Activated CD8-positive, alpha-beta memory T cell treated with anti-CD3 and anti-CD28 coated beads for 4 hours (primary cell): ENCODE results near the gene CDK15.
"Not testable (repeated sequence)": the region's sequence is repeated elsewhere in the genome, so short reads cannot be mapped to it uniquely, and the experiment has no call there.

Source experiments
- DNase-seq, 2 donors: peaks; one replicate each; pipeline ENCODE4 v3.0.0-alpha.2; 2020; ENCODE audit warnings: low read depth in 2 of 2

The CDK15 gene

GRCh38 chr2:201830666-201831065, 24.3 kb downstream of the CDK15 start:
- no peak for DNase-seq

DNA sequence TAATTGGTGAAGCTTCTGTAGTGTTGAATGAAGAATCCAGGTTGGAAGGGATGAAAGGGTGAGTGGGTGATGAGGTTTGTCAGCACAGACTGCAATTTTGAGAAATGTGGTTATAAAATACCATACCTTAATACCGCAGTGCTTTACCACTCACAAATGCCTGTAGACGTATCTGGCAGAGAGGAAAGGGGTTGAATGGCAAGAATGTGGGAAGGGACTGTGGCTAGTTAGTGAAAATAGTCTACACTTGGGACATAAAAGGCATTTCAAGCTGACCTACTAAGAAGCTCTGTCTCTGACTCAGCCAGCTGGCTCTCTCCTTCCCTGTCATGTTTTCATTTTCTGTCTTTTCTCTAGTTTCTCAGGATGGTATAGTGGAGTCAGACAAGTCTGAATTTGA, 25.1 kb downstream of the CDK15 start:
- no peak for DNase-seq

DNA sequence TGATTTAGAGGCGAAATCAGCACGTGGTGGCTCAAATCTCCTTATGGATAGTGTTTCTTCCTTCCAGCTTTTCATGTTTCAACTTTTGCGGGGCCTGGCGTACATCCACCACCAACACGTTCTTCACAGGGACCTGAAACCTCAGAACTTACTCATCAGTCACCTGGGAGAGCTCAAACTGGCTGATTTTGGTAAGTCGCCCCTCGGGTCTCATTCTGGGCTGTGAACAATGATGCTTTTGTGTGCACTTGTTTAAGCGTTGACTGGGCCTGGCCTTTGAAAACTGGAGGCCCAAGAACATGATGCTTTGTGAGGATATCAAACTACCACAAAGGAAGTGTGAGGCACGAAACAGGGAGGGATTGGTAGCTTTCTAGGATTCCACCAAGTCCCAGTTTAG, 27.4 kb downstream of the CDK15 start:
- DNase-seq, result no peak

DNA sequence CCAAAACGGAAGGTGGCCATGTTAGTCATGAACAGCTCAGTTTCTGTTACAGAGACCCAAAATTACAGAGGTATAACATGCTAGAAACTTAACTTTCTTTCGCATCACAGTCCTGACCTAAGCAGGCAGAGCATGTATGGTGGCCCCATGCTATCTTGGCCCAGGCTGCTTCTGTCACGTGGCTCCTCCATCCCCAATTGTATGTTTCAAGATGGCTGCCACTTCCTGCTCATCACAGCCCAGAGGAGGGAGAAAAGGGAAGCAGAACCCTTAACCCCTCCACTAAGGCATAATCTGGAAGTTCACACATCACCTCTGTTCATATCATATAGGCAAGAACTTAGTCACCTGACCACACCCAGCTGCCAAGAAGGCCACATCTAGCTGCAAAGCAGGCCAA, 28.7 kb downstream of the CDK15 start:
- DNase-seq, result no peak

GRCh38 chr2:201837391-201837790, 31.1 kb downstream of the CDK15 start:
- DNase-seq, result no peak

- DNase-seq, result no peak
Measured at GRCh38 chr2:201837824-201838431, 31.6 kb downstream of the CDK15 start.

- DNase-seq, result no peak
Measured at GRCh38 chr2:201839727-201840126, 33.4 kb downstream of the CDK15 start.

GRCh38 chr2:201840726-201841125, 34.4 kb downstream of the CDK15 start:
- no peak for DNase-seq

DNA sequence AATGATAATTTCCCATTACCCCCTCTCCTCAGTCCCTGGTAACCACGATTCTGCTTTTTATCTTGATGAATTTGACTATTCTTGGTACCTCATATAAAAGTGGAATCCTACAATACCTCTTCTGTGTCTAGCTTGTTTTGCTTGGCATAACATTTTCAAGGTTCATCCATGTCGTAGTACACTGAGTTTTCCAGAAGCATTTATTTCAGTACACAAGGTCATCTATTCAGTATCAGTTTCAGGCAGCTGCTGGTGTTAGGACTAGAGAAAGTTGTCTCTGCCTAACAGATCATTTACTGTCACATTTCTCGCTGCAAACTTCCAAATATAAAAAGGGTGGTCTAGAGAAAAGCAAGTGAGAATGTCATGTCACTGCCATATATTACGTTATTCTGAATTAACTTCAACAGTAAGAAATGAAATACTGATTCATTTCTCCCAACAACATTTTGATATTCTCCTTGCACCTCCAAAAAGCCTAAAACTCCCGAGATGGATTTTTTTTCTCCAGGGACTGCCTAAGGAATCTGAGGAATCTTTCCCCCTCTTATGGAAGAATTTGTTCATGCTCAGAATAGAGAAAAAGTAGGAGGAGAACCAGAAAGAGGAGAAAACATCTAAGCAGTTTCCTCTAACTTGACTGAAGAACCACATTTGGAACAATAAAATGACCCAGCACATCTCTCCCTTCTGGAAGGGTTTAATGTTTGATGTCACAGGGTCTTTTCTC, 36.0 kb downstream of the CDK15 start:
- no peak for DNase-seq

GRCh38 chr2:201844922-201845321, 38.6 kb downstream of the CDK15 start:
- DNase-seq, result not testable (repeated sequence)

GRCh38 chr2:201847481-201847880, 41.1 kb downstream of the CDK15 start:
- DNase-seq, result no peak

DNA sequence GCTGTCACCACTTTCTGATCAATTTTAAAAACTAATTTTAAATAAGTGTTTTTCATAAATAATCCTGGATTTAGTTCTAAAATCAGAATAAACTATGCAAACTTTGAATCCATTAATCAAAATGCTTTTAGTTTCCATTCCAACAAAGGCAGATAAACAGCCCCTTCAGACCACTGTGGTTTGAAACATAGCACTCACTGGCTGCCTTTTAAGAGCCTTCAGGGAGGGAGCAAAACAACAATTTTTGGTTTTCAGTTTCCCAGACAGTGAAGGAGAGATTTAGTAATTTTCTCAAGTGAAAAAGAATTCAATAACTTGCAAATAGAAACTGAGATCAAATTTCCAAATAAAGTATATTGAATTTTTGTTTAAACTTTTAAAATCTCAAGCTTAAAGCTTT, 46.1 kb downstream of the CDK15 start:
- DNase-seq, result no peak

GRCh38 chr2:201852878-201853415, 46.6 kb downstream of the CDK15 start:
- no peak for DNase-seq

GRCh38 chr2:201854221-201854801, 48.0 kb downstream of the CDK15 start:
- DNase-seq, result no peak

GRCh38 chr2:201854841-201855240, 48.5 kb downstream of the CDK15 start:
- no peak for DNase-seq

- DNase-seq, result no peak
Measured at GRCh38 chr2:201855356-201855755, 49.0 kb downstream of the CDK15 start.

DNA sequence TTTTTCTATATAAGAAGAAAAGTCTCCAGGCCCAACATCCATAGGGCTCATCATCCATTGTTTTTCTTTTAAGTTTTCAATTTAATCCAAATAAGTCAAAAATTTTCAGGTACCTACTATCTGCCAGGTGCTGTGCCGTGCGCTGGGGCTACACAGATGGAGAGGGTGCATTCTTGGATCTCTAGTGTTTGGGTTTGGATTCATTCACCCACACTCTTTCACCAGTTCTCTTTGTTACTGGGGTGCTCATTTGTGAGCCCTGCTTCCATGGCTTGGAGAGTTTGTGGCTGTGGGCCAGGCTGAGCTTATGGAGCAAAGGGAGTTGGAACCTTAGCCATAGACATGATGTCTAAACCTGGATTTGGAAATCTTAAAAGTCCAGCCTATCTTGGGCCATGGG, 51.0 kb downstream of the CDK15 start:
- no peak for DNase-seq

DNA sequence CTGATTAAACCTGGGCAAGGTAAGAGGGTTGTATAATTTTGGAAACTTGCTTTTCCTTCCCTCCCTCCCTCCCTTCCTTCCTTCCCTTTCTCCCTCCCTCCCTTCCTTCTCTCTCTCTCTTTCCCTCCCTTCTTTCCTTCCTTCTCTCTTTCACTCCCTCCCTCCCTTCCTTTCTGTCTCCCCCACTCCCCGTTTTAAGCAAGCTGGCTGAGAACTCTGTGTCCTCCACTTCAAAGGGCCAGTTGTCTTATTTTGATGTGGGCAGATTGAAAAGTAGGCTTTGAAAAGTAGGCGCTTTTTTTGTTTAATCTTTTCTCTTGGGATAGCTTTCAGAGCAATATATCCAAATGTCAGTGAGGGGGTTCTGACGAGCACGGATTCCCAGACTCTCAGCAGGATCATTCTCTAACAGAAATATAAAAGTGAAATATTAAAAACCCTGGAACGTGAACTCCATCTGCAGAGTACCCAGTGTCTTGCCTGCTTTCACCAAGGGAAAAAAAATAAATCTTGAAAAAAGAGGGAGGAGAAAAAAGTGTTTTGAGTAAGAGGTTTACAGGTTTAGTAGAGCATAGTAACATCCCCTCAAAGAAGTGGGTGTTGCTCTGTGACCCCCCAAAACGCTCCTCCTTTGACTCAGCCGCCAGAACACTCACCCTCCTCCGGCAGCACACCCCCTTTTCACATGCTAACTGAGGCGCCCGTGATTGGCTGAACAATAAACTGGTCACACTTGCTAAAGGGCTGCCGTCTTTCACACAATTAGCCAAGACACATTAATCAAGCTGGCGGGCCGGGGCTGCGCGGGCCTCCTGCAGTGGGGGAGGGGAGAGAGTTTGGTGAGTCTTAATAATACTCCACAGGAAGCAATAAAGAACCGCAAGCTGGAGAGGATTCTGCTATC, 52.2 kb downstream of the CDK15 start:
- DNase-seq, result no peak

GRCh38 chr2:201859949-201860348, 53.6 kb downstream of the CDK15 start:
- no peak for DNase-seq

DNA sequence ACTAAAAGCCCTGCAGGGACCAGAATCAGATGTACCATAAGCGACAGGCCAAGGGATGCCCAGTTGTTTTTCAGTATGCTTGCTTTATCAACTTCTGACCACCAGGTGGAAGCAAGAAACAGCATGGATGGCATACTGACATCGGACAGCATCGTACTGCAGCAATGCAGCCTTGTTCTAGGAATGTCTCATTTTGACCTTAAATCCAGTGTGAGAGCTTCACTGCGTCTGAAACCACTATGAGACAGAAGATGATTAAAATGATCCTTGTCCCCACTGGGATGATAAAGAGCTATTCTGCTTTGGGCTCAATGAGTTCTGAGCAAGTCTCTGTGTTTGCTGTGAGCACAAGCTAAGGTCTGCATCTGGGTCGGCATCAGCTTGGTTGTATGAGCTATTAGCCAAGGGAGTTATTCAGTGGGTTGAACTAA, 54.3 kb downstream of the CDK15 start:
- DNase-seq, result no peak

DNA sequence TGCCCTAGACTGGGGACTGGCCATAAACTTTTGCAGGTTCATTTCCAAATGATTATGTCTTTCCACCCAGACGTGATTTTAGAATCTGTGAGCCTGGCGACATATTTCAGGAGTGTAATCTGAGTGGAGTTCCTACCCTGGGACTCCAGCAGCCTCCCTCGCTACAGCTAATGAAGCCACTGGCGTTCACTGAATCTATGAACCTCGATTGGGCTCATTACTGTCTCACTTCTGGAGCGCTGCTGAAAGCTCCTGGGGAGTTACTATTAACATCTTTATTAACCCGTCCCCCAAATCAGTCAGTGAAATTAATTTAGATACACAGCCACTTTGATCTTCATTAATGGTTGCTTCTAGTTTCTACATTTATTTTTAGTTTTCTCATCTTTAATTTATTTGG, 56.5 kb downstream of the CDK15 start:
- no peak for DNase-seq
